HEK293 (cell line): ENCODE data around the gene PTGES.
"Not testable (repeated sequence)": the region's sequence is repeated elsewhere in the genome, so short reads cannot be mapped to it uniquely, and the experiment has no call there.

Experiments used
- KLF10 ChIP-seq: fragments of 450-650 bp; IDR thresholded peaks from 2 replicates; pipeline ENCODE4 v1.5.1; 2018; ENCODE audit warnings: missing biosample characterization, mild to moderate bottlenecking, missing genetic modification characterization
- KLF9 ChIP-seq: fragments of 450-650 bp; formaldehyde crosslinking; IDR thresholded peaks from 2 replicates; pipeline ENCODE4 v1.5.1; 2016; ENCODE audit warnings: missing biosample characterization, missing genetic modification characterization, low read depth
- OSR2 ChIP-seq: fragments of 450-650 bp; formaldehyde crosslinking; IDR thresholded peaks from 2 replicates; pipeline ENCODE4 v1.5.1; 2016; ENCODE audit warnings: missing biosample characterization, missing genetic modification characterization
- YY1 ChIP-seq: fragments of 450-650 bp; formaldehyde crosslinking; IDR thresholded peaks from 2 replicates; pipeline ENCODE4 v1.5.1; 2018; ENCODE audit warnings: missing biosample characterization, missing genetic modification characterization
- ZBTB21 ChIP-seq: fragments of 450-650 bp; formaldehyde crosslinking; IDR thresholded peaks from 2 replicates; pipeline ENCODE4 v1.5.1; 2017; ENCODE audit warnings: missing biosample characterization, missing genetic modification characterization
- ZEB2 ChIP-seq: fragments of 450-650 bp; formaldehyde crosslinking; IDR thresholded peaks from 2 replicates; pipeline ENCODE4 v1.5.1; 2016; ENCODE audit warnings: missing biosample characterization, missing genetic modification characterization
- ZNF239 ChIP-seq: fragments of 450-650 bp; formaldehyde crosslinking; IDR thresholded peaks from 2 replicates; pipeline ENCODE4 v1.5.1; 2016; ENCODE audit warnings: missing biosample characterization, missing genetic modification characterization
- ZNF311 ChIP-seq: fragments of 450-650 bp; formaldehyde crosslinking; IDR thresholded peaks from 2 replicates; pipeline ENCODE4 v1.5.1; 2017; ENCODE audit warnings: missing biosample characterization, missing genetic modification characterization, borderline replicate concordance
- ZNF350 ChIP-seq: fragments of 450-650 bp; formaldehyde crosslinking; IDR thresholded peaks from 2 replicates; pipeline ENCODE4 v1.5.0; 2017; ENCODE audit warnings: missing biosample characterization, mild to moderate bottlenecking, missing genetic modification characterization
- ZNF529 ChIP-seq: fragments of 450-650 bp; formaldehyde crosslinking; IDR thresholded peaks from 2 replicates; pipeline ENCODE4 v1.5.1; 2017; ENCODE audit warnings: missing genetic modification characterization, missing biosample characterization; ENCODE audit not compliant: insufficient replicate concordance
- ZNF561 ChIP-seq: fragments of 450-650 bp; IDR thresholded peaks from 2 replicates; pipeline ENCODE4 v1.5.1; 2018; ENCODE audit warnings: missing biosample characterization, missing genetic modification characterization, borderline replicate concordance
- ZNF658 ChIP-seq: fragments of 450-650 bp; formaldehyde crosslinking; IDR thresholded peaks from 2 replicates; pipeline ENCODE4; 2016; ENCODE audit warnings: missing biosample characterization, missing genetic modification characterization
- ZNF707 ChIP-seq: fragments of 450-650 bp; formaldehyde crosslinking; IDR thresholded peaks from 2 replicates; pipeline ENCODE4 v1.5.1; 2016; ENCODE audit warnings: missing biosample characterization, missing genetic modification characterization
- TF ChIP-seq, protein P1 (sequence below): fragments of 450-650 bp; formaldehyde crosslinking; IDR thresholded peaks from 2 replicates; pipeline ENCODE4 v1.5.1; 2016; ENCODE audit warnings: missing biosample characterization, missing genetic modification characterization

DNA sequence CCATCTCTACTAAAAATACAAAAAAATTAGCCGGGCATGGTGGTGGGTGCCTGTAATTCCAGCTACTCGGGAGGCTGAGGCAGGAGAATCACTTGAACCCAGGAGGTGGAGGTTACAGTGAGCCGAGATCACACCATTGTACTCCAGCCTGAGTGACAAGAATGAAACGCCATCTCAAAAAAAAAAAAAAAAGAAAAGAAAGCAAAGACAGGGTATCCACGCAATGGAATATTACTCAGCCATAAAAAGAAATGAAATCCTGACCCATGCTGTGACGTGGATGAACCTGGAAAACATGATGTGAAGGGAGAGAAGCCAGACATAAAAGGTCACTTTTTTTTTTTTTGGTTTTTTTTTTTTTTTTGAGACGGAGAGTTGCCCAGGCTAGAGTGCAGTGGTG is 7.9 kb upstream of the PTGES start:
- TF ChIP-seq ZNF529 (tag by site-specific recombination); ZNF658; KLF10 (tag by site-specific recombination); ZEB2; ZNF707 (tag by site-specific recombination); ZNF239; ZNF561 (tag by site-specific recombination); OSR2 (tag by site-specific recombination); ZBTB21; ZNF311 (tag by site-specific recombination); KLF9; YY1 (tag by site-specific recombination); ZNF350 (tag by site-specific recombination): not testable (repeated sequence)
- TF ChIP-seq, protein P1, sequence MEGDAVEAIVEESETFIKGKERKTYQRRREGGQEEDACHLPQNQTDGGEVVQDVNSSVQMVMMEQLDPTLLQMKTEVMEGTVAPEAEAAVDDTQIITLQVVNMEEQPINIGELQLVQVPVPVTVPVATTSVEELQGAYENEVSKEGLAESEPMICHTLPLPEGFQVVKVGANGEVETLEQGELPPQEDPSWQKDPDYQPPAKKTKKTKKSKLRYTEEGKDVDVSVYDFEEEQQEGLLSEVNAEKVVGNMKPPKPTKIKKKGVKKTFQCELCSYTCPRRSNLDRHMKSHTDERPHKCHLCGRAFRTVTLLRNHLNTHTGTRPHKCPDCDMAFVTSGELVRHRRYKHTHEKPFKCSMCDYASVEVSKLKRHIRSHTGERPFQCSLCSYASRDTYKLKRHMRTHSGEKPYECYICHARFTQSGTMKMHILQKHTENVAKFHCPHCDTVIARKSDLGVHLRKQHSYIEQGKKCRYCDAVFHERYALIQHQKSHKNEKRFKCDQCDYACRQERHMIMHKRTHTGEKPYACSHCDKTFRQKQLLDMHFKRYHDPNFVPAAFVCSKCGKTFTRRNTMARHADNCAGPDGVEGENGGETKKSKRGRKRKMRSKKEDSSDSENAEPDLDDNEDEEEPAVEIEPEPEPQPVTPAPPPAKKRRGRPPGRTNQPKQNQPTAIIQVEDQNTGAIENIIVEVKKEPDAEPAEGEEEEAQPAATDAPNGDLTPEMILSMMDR (tag by site-specific recombination) = not testable (repeated sequence)
